GM06990 (cell line): ENCODE data around the gene CCNT1.

Source experiments
- DNase-seq: peaks from one replicate; pipeline ENCODE4 v3.0.0-alpha.2; 2011; ENCODE audit not compliant: insufficient read length; ENCODE audit errors: extremely low read depth
- H3K27me3 ChIP-seq: replicated peaks from 2 replicates; pipeline ENCODE4 v1.6.0; 2011; ENCODE audit warnings: low read length; ENCODE audit not compliant: control insufficient read depth, insufficient read depth
- H3K36me3 ChIP-seq: 2 replicates; pipeline ENCODE4 v1.5.1; 2011; ENCODE audit warnings: low read length; ENCODE audit not compliant: control insufficient read depth, insufficient read depth
- H3K4me3 ChIP-seq: replicated peaks from 2 replicates; pipeline ENCODE4 v1.5.1; 2011; ENCODE audit warnings: low read depth, mild to moderate bottlenecking, control low read depth, low read length
- CTCF ChIP-seq: IDR thresholded peaks from 2 replicates; pipeline ENCODE4 v1.5.1; 2011; ENCODE audit warnings: low read length, control low read depth, mild to moderate bottlenecking, inconsistent platforms; ENCODE audit not compliant: insufficient read depth, poor library complexity, severe bottlenecking

Gene CCNT1

GRCh38 chr12:48690436-48690835, 26.1 kb downstream of the CCNT1 start:
- H3K36me3 ChIP-seq: peaks cover 4% of the 10 kb centered on the region
- no peak for DNase-seq
- no peak for TF ChIP-seq CTCF

DNA sequence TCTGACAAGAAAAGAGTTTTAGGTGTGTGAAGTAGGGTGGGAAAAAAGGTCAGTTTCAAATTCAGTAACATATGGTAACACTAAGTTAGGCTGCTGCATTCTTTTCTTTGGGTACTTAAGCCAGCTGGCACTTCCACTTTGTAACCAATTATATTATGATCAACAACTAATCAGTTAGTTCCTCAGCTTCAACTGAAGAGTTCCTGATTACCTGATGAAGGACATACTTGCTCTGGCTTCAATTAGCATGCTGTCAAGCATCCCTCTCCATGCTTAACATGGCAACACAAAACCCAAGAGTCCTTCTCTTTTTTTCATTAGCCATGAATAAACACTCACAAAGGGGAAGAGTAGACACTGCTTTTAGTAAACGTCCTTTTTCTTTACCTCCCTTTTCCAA, 27.7 kb downstream of the CCNT1 start:
- no peaks in the 10 kb centered on the region for H3K27me3 ChIP-seq
- DNase-seq: no peak
- TF ChIP-seq CTCF: no peak
- peaks cover 3% of the 10 kb centered on the region for H3K36me3 ChIP-seq
- H3K4me3 ChIP-seq: no peak overlapping the region

More at GRCh38 chr12:48690436-48690835, 26.1 kb downstream of the CCNT1 start:
- Histone ChIP-seq H3K4me3 (no peak overlapping the region), H3K27me3 (no peaks in the 10 kb centered on the region)

DNA sequence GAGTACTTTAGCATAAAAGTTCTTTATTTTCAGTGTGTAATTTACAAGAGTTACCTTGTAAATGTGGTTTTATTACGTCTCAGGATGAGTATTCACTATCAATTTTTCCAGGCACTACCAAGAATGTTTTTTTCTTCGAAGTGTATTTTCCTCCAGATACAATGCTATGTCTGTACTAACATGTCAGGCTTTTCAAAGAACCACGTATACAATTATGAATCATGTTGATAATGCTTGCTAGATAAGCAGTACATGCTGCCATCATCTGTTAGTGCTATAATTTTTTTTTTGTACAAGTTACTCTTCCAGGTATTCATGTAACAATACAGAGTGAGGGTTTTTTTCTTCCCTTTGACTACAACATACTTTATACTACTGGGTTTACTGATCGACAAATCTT, 28.9 kb downstream of the CCNT1 start:
- no peak for TF ChIP-seq CTCF
- Histone ChIP-seq H3K36me3 (peaks cover 3% of the 10 kb centered on the region), H3K4me3 (no peak overlapping the region), H3K27me3 (no peaks in the 10 kb centered on the region)
- no peak for DNase-seq

GRCh38 chr12:48686615-48687334, 29.7 kb downstream of the CCNT1 start:
- DNase-seq: no peak
- no peaks in the 10 kb centered on the region for H3K27me3 ChIP-seq
- no peak overlapping the region for H3K4me3 ChIP-seq
- no peak for TF ChIP-seq CTCF
- peaks cover 3% of the 10 kb centered on the region for H3K36me3 ChIP-seq

DNA sequence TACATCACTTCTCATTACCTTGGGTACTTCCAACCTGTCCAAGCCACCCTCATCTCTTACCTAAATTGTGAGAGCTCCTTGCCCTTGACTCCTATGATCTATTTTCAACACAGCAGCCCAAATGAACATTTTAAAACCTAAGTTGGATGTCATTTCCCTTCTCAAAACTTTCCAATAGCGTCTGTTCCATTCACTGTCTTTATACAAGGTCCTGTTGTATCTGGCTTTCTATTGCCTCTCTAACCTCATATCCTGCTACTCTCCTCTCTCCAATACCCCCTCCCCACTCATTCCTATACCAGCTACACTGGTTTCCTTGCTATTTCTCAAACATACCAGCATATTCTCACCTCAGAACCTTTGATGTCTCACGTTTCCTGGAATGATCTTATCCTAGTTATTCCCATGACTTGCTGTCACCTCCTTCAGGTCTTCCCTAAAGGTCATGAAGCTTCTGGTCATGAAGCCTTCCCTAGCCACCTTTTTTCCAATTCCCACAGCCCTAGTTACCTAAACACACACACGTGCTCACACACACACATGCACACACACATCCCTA, 30.4 kb downstream of the CCNT1 start:
- DNase-seq: no peak
- peaks cover 2% of the 10 kb centered on the region for H3K36me3 ChIP-seq
- H3K27me3 ChIP-seq: no peaks in the 10 kb centered on the region
- H3K4me3 ChIP-seq: no peak overlapping the region
- TF ChIP-seq CTCF: no peak
